HepG2 (cell line): ENCODE measurements around the gene PCGF3. TPM values are rescaled to one million over a fixed set of nuclear protein-coding genes. Genes with fewer than 3 reads are reported as not detected.

Source experiments
- FOXM1 ChIP-seq: sonication (generic); formaldehyde crosslinking; IDR thresholded peaks from 2 replicates; pipeline ENCODE4 v1.5.0; 2020; ENCODE audit warnings: missing genetic modification reagents
- KLF13 ChIP-seq: sonication (generic); formaldehyde crosslinking; IDR thresholded peaks from 2 replicates; pipeline ENCODE4 v1.4.0; 2020; ENCODE audit warnings: mild to moderate bottlenecking, missing genetic modification reagents
- THAP11 ChIP-seq: IDR thresholded peaks from 2 replicates; pipeline ENCODE4 v1.6.1; 2016; ENCODE audit warnings: missing biosample characterization, missing genetic modification reagents
- ZBTB38 ChIP-seq: sonication (generic); formaldehyde crosslinking; IDR thresholded peaks from 2 replicates; pipeline ENCODE4 v1.5.1; 2020; ENCODE audit warnings: mild to moderate bottlenecking, missing genetic modification reagents
- ZMYM4 ChIP-seq: sonication (generic); formaldehyde crosslinking; IDR thresholded peaks from 2 replicates; pipeline ENCODE4 v1.8.1; 2023; ENCODE audit warnings: mild to moderate bottlenecking, missing genetic modification reagents
- ZNF367 ChIP-seq: sonication (generic); formaldehyde crosslinking; IDR thresholded peaks from 2 replicates; pipeline ENCODE4 v1.4.0; 2020; ENCODE audit warnings: missing genetic modification reagents, borderline replicate concordance
- polyA plus RNA-seq, 8 experiments: library from polyadenylated mRNA; depleted of rRNA in 3 of 8; stranded (reverse) in 7 of 8; unstranded in 1 of 8; fragments of >200 nt; fragmentation: Illumina TruSeq in 4 of 8; extraction: Trizol in 4 of 8; gene quantifications; 2 replicates each; pipeline versions ENCODE4 v1.2.1 to v1.2.3, GENCODE V29; 2011 to 2016; ENCODE audit warnings: low read depth in 4 of 8, missing spikeins in 1 of 8, mixed read lengths in 1 of 8; ENCODE audit not compliant: insufficient read depth in 1 of 8
- total RNA-seq, 5 experiments: library from RNA; depleted of rRNA; stranded (reverse); fragments of >200 nt; fragmentation: Illumina TruSeq; extraction: Trizol; gene quantifications; 2 replicates each; pipeline ENCODE4 v1.2.3, GENCODE V29; 2016; ENCODE audit warnings: low read depth in 1 of 5
- TF ChIP-seq, protein P1 (sequence below): fragments of 450-650 bp; IDR thresholded peaks from 2 replicates; pipeline ENCODE4 v1.6.1; 2017
- TF ChIP-seq, protein P2 (sequence below): sonication (generic); formaldehyde crosslinking; IDR thresholded peaks from 2 replicates; pipeline ENCODE4 v1.5.0; 2020; ENCODE audit warnings: missing genetic modification reagents
- TF ChIP-seq, protein P3 (sequence below): sonication (generic); formaldehyde crosslinking; IDR thresholded peaks from 2 replicates; pipeline ENCODE4 v1.5.1; 2020; ENCODE audit warnings: missing genetic modification reagents, mild to moderate bottlenecking, borderline replicate concordance
- TF ChIP-seq, protein P4 (sequence below): sonication (generic); formaldehyde crosslinking; IDR thresholded peaks from 2 replicates; pipeline ENCODE4 v1.4.0; 2020; ENCODE audit warnings: mild to moderate bottlenecking, missing genetic modification reagents
- TF ChIP-seq, protein P5 (sequence below), 2 experiments: sonication (generic) in 1 of 2; formaldehyde crosslinking in 1 of 2; IDR thresholded peaks; 2 replicates each; pipeline versions ENCODE4 v1.4.0 to v1.6.1; 2018 to 2020; ENCODE audit warnings: missing genetic modification reagents in 2 of 2, borderline replicate concordance in 1 of 2, low read depth in 1 of 2, mild to moderate bottlenecking in 1 of 2, missing biosample characterization in 1 of 2
- TF ChIP-seq, protein P6 (sequence below): IDR thresholded peaks from 2 replicates; pipeline ENCODE4 v1.6.1; 2016; ENCODE audit warnings: missing biosample characterization, missing genetic modification reagents, low read depth
- TF ChIP-seq, protein P7 (sequence below): sonication (generic); formaldehyde crosslinking; IDR thresholded peaks from 2 replicates; pipeline ENCODE4 v1.5.0; 2020; ENCODE audit warnings: mild to moderate bottlenecking, missing genetic modification reagents, borderline replicate concordance

The PCGF3 gene
- total and polyA plus RNA-seq, 2 of the 13 experiments (the other 11 are each of a cell fraction or from before 2014, with no cell fraction given), result 28.6 to 66.2 TPM

DNA sequence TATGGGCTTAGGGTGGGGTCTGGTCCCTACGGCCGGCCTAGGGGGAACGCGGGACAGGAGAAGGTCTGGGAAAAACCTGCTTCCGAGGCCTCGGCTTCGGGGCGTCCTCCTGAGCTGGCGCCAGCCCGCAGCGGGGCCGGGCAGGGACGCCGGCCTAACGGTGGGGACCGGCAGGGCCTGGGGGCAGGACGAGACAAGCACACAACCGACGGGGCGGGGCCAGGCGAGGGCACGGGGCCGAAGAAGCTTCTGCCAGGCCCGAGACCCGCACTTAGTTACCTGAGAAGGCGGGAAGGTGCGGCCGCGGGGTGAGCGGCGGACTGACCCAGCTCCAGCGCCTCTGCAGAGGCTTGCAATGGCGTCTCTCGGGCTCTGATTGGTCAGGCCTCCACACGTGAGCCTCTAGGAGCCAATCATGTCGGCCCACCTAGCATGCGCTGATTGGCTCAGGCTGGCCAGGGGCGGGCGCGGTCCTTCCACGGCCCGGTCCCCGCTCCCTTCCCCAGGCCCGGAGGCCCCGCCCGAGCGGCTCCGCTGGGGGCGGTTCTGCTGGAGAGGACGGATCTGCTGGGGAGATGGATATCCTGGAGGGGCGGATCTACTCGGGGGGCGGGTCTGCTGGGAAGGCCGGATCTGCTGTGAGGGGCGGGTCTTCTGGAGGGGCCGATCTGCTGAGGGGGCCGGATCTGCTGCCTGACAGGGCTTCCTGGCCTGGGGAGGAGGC, 76.0 kb downstream of the PCGF3 start (continued):
- TF ChIP-seq, protein P1, sequence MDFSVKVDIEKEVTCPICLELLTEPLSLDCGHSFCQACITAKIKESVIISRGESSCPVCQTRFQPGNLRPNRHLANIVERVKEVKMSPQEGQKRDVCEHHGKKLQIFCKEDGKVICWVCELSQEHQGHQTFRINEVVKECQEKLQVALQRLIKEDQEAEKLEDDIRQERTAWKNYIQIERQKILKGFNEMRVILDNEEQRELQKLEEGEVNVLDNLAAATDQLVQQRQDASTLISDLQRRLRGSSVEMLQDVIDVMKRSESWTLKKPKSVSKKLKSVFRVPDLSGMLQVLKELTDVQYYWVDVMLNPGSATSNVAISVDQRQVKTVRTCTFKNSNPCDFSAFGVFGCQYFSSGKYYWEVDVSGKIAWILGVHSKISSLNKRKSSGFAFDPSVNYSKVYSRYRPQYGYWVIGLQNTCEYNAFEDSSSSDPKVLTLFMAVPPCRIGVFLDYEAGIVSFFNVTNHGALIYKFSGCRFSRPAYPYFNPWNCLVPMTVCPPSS, result no peak
- TF ChIP-seq ZMYM4 (CRISPR knock-in tag) (peak; percentile 45), ZNF367 (CRISPR knock-in tag) (0 out of 2 replicates have a peak, but pooled peaks have one; percentile 32), THAP11 (CRISPR knock-in tag) (peak; percentile 67), KLF13 (CRISPR knock-in tag) (0 out of 2 replicates have a peak, but pooled peaks have one; percentile 57), FOXM1 (no peak), ZBTB38 (CRISPR knock-in tag) (peak; percentile 40; the same call in 1 of the 2 replicates)
- TF ChIP-seq, protein P2, sequence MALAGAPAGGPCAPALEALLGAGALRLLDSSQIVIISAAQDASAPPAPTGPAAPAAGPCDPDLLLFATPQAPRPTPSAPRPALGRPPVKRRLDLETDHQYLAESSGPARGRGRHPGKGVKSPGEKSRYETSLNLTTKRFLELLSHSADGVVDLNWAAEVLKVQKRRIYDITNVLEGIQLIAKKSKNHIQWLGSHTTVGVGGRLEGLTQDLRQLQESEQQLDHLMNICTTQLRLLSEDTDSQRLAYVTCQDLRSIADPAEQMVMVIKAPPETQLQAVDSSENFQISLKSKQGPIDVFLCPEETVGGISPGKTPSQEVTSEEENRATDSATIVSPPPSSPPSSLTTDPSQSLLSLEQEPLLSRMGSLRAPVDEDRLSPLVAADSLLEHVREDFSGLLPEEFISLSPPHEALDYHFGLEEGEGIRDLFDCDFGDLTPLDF (CRISPR knock-in tag), result 0 out of 2 replicates have a peak, but pooled peaks have one; percentile 41
- TF ChIP-seq, protein P3, sequence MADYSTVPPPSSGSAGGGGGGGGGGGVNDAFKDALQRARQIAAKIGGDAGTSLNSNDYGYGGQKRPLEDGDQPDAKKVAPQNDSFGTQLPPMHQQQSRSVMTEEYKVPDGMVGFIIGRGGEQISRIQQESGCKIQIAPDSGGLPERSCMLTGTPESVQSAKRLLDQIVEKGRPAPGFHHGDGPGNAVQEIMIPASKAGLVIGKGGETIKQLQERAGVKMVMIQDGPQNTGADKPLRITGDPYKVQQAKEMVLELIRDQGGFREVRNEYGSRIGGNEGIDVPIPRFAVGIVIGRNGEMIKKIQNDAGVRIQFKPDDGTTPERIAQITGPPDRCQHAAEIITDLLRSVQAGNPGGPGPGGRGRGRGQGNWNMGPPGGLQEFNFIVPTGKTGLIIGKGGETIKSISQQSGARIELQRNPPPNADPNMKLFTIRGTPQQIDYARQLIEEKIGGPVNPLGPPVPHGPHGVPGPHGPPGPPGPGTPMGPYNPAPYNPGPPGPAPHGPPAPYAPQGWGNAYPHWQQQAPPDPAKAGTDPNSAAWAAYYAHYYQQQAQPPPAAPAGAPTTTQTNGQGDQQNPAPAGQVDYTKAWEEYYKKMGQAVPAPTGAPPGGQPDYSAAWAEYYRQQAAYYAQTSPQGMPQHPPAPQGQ, result no peak
- TF ChIP-seq, protein P4, sequence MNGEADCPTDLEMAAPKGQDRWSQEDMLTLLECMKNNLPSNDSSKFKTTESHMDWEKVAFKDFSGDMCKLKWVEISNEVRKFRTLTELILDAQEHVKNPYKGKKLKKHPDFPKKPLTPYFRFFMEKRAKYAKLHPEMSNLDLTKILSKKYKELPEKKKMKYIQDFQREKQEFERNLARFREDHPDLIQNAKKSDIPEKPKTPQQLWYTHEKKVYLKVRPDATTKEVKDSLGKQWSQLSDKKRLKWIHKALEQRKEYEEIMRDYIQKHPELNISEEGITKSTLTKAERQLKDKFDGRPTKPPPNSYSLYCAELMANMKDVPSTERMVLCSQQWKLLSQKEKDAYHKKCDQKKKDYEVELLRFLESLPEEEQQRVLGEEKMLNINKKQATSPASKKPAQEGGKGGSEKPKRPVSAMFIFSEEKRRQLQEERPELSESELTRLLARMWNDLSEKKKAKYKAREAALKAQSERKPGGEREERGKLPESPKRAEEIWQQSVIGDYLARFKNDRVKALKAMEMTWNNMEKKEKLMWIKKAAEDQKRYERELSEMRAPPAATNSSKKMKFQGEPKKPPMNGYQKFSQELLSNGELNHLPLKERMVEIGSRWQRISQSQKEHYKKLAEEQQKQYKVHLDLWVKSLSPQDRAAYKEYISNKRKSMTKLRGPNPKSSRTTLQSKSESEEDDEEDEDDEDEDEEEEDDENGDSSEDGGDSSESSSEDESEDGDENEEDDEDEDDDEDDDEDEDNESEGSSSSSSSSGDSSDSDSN (CRISPR knock-in tag), result peak; percentile 81
- TF ChIP-seq, protein P5, sequence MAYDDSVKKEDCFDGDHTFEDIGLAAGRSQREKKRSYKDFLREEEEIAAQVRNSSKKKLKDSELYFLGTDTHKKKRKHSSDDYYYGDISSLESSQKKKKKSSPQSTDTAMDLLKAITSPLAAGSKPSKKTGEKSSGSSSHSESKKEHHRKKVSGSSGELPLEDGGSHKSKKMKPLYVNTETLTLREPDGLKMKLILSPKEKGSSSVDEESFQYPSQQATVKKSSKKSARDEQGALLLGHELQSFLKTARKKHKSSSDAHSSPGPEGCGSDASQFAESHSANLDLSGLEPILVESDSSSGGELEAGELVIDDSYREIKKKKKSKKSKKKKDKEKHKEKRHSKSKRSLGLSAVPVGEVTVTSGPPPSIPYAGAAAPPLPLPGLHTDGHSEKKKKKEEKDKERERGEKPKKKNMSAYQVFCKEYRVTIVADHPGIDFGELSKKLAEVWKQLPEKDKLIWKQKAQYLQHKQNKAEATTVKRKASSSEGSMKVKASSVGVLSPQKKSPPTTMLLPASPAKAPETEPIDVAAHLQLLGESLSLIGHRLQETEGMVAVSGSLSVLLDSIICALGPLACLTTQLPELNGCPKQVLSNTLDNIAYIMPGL (CRISPR knock-in tag; IDR thresholded peaks at IDR 0.05; ENCODE audit: borderline replicate concordance in 1 of 2, low read depth in 1 of 2), result peak; percentile 9 to 84; a peak in 3 of 4 replicates
- TF ChIP-seq, protein P6, sequence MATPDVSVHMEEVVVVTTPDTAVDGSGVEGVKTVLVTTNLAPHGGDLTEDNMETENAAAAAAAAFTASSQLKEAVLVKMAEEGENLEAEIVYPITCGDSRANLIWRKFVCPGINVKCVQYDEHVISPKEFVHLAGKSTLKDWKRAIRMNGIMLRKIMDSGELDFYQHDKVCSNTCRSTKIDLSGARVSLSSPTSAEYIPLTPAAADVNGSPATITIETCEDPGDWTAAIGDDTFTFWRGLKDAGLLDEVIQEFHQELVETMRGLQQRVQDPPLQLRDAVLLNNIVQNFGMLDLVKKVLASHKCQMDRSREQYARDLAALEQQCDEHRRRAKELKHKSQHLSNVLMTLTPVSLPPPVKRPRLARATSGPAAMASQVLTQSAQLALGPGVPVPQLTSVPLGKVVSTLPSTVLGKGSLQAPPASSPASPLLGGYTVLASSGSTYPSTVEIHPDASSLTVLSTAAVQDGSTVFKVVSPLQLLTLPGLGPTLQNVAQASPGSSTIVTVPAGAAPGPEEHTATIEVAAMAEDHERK (CRISPR knock-in tag), result no peak
- TF ChIP-seq, protein P7, sequence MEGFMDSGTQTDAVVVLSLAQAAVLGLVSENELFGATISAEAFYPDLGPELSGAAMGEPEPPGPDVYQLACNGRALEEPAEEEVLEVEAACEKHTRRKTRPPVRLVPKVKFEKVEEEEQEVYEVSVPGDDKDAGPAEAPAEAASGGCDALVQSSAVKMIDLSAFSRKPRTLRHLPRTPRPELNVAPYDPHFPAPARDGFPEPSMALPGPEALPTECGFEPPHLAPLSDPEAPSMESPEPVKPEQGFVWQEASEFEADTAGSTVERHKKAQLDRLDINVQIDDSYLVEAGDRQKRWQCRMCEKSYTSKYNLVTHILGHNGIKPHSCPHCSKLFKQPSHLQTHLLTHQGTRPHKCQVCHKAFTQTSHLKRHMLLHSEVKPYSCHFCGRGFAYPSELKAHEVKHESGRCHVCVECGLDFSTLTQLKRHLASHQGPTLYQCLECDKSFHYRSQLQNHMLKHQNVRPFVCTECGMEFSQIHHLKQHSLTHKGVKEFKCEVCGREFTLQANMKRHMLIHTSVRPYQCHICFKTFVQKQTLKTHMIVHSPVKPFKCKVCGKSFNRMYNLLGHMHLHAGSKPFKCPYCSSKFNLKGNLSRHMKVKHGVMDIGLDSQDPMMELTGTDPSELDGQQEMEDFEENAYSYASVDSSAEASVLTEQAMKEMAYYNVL (CRISPR knock-in tag), result 0 out of 2 replicates have a peak, but pooled peaks have one; percentile 34
